ENCODE measurements around the gene DTYMK.

DTYMK gene

GRCh38 chr2:241678784-241679540 lies 7.7 kb downstream of the DTYMK start:
- TF ChIP-seq TSHZ2 (CRISPR knock-in tag; IDR thresholded peaks at IDR 0.05) (no peak), CREB5 (CRISPR knock-in tag; IDR thresholded peaks at IDR 0.05; ENCODE audit: low read depth) (no peak), ISL1 (CRISPR knock-in tag; IDR thresholded peaks at IDR 0.05) (no peak), PATZ1 (CRISPR knock-in tag; IDR thresholded peaks at IDR 0.05; ENCODE audit: borderline replicate concordance) (no peak), ARNTL (CRISPR knock-in tag; IDR thresholded peaks at IDR 0.05; ENCODE audit: borderline replicate concordance, low read depth) (no peak), ESRRG (CRISPR knock-in tag; IDR thresholded peaks at IDR 0.05) (no peak), TOX (CRISPR knock-in tag; IDR thresholded peaks at IDR 0.05; ENCODE audit: borderline replicate concordance) (no peak), ZC3H10 (CRISPR knock-in tag; IDR thresholded peaks at IDR 0.05) (no peak), ZNF8 (CRISPR knock-in tag; IDR thresholded peaks at IDR 0.05) (no peak), TCF4 (CRISPR knock-in tag; IDR thresholded peaks at IDR 0.05; ENCODE audit: borderline replicate concordance) (no peak), CSDC2 (CRISPR knock-in tag; IDR thresholded peaks at IDR 0.05) (no peak), GLIS3 (CRISPR knock-in tag; IDR thresholded peaks at IDR 0.05) (no peak), RARB (CRISPR knock-in tag; IDR thresholded peaks at IDR 0.05) (no peak), ZNF565 (CRISPR knock-in tag; conservative IDR thresholded peaks at IDR 0.05; ENCODE audit: low read depth) (no peak), ZFP3 (CRISPR knock-in tag; IDR thresholded peaks at IDR 0.05) (no peak), CSRNP3 (CRISPR knock-in tag; IDR thresholded peaks at IDR 0.05) (no peak), BACH2 (CRISPR knock-in tag; IDR thresholded peaks at IDR 0.05; ENCODE audit: borderline replicate concordance) (no peak)
- no peak for ATAC-seq

- no peak for ATAC-seq
- TF ChIP-seq PPARA (CRISPR knock-in tag; IDR thresholded peaks at IDR 0.05; ENCODE audit: borderline replicate concordance): no peak
- no peak for TF ChIP-seq ZFP3 (CRISPR knock-in tag; IDR thresholded peaks at IDR 0.05)
- TF ChIP-seq TSHZ2 (CRISPR knock-in tag; IDR thresholded peaks at IDR 0.05): no peak
- TF ChIP-seq TCF4 (CRISPR knock-in tag; IDR thresholded peaks at IDR 0.05; ENCODE audit: borderline replicate concordance): no peak
- no peak for TF ChIP-seq SNAI2 (CRISPR knock-in tag; IDR thresholded peaks at IDR 0.05)
- no peak for TF ChIP-seq POU6F1 (CRISPR knock-in tag; IDR thresholded peaks at IDR 0.05; ENCODE audit: borderline replicate concordance, low read depth)
- TF ChIP-seq GLIS3 (CRISPR knock-in tag; IDR thresholded peaks at IDR 0.05): no peak
- no peak for TF ChIP-seq CSRNP3 (CRISPR knock-in tag; IDR thresholded peaks at IDR 0.05)
- no peak for TF ChIP-seq TOX (CRISPR knock-in tag; IDR thresholded peaks at IDR 0.05; ENCODE audit: borderline replicate concordance)
- no peak for TF ChIP-seq CSDC2 (CRISPR knock-in tag; IDR thresholded peaks at IDR 0.05)
- no peak for TF ChIP-seq RARB (CRISPR knock-in tag; IDR thresholded peaks at IDR 0.05)
- TF ChIP-seq CREB5 (CRISPR knock-in tag; IDR thresholded peaks at IDR 0.05; ENCODE audit: low read depth): no peak
- TF ChIP-seq ZNF565 (CRISPR knock-in tag; conservative IDR thresholded peaks at IDR 0.05; ENCODE audit: low read depth): no peak
- no peak for TF ChIP-seq ESRRG (CRISPR knock-in tag; IDR thresholded peaks at IDR 0.05)
- TF ChIP-seq OSR1 (CRISPR knock-in tag; IDR thresholded peaks at IDR 0.05): no peak
Observed at GRCh38 chr2:241678307-241678706, 8.3 kb downstream of the DTYMK start.
